SK-N-SH treated with all-trans-retinoic acid at 6 μM for 48 hours (cell line): ENCODE measurements around the gene ITIH2.
A peak's percentile ranks its signal among the peaks of the same experiment; 100 is the strongest.

ENCODE experiments used
- ATAC-seq: fragments of 200-7000 bp; cut with Tn5 transposase; 3 replicates; pipeline ENCODE4 v1.9.1; 2020; ENCODE audit warnings: mild to moderate bottlenecking, moderate library complexity
- ARNTL ChIP-seq: fragments of 450-650 bp; formaldehyde crosslinking; IDR thresholded peaks from 2 replicates; pipeline ENCODE4 v1.5.0; 2020; ENCODE audit warnings: low read depth, mild to moderate bottlenecking, moderate library complexity, borderline replicate concordance
- BACH2 ChIP-seq: fragments of 250-450 bp; sonication (Bioruptor Pico); IDR thresholded peaks from 2 replicates; pipeline ENCODE4 v1.9.0; 2021; ENCODE audit warnings: mild to moderate bottlenecking, borderline replicate concordance
- CSDC2 ChIP-seq: fragments of 250-450 bp; sonication (Bioruptor Pico); IDR thresholded peaks from 2 replicates; pipeline ENCODE4 v1.5.0; 2020; ENCODE audit warnings: mild to moderate bottlenecking, moderate library complexity
- ESRRG ChIP-seq: fragments of 250-450 bp; sonication (Bioruptor Pico); IDR thresholded peaks from 2 replicates; pipeline ENCODE4 v1.6.1; 2021; ENCODE audit warnings: mild to moderate bottlenecking
- GLIS3 ChIP-seq: fragments of 250-450 bp; sonication (Bioruptor Pico); IDR thresholded peaks from 2 replicates; pipeline ENCODE4 v1.5.0; 2020; ENCODE audit warnings: mild to moderate bottlenecking, moderate library complexity
- ISL1 ChIP-seq: fragments of 250-450 bp; sonication (Bioruptor Pico); IDR thresholded peaks from 2 replicates; pipeline ENCODE4 v2.1.2; 2022; ENCODE audit warnings: mild to moderate bottlenecking, moderate library complexity
- OSR1 ChIP-seq: fragments of 250-450 bp; sonication (Bioruptor Pico); IDR thresholded peaks from 2 replicates; pipeline ENCODE4 v1.8.0; 2022; ENCODE audit warnings: moderate library complexity, mild to moderate bottlenecking, inconsistent platforms
- PATZ1 ChIP-seq: fragments of 250-450 bp; sonication (Bioruptor Pico); IDR thresholded peaks from 2 replicates; pipeline ENCODE4 v1.8.0; 2020; ENCODE audit warnings: mild to moderate bottlenecking, moderate library complexity, borderline replicate concordance
- PPARA ChIP-seq: fragments of 250-450 bp; sonication (Bioruptor Pico); IDR thresholded peaks from 2 replicates; pipeline ENCODE4 v1.5.0; 2020; ENCODE audit warnings: mild to moderate bottlenecking, borderline replicate concordance
- RARB ChIP-seq: fragments of 250-450 bp; sonication (Bioruptor Pico); IDR thresholded peaks from 2 replicates; pipeline ENCODE4 v1.8.0; 2021; ENCODE audit warnings: mild to moderate bottlenecking, moderate library complexity
- SNAI2 ChIP-seq: fragments of 250-450 bp; sonication (Bioruptor Pico); IDR thresholded peaks from 2 replicates; pipeline ENCODE4 v1.5.0; 2020; ENCODE audit warnings: mild to moderate bottlenecking, moderate library complexity
- TCF4 ChIP-seq: fragments of 250-450 bp; sonication (Bioruptor Pico); IDR thresholded peaks from 2 replicates; pipeline ENCODE4 v1.8.0; 2021; ENCODE audit warnings: mild to moderate bottlenecking, moderate library complexity, borderline replicate concordance
- TOX ChIP-seq: fragments of 250-450 bp; sonication (Bioruptor Pico); IDR thresholded peaks from 2 replicates; pipeline ENCODE4 v1.8.0; 2021; ENCODE audit warnings: mild to moderate bottlenecking, moderate library complexity, borderline replicate concordance
- ZFP3 ChIP-seq: fragments of 250-450 bp; sonication (Bioruptor Pico); IDR thresholded peaks from 2 replicates; pipeline ENCODE4 v1.5.0; 2020; ENCODE audit warnings: mild to moderate bottlenecking, moderate library complexity
- ZFP30 ChIP-seq: fragments of 450-650 bp; formaldehyde crosslinking; IDR thresholded peaks from 2 replicates; pipeline ENCODE4 v1.5.0; 2022; ENCODE audit warnings: mild to moderate bottlenecking, moderate library complexity
- ZNF565 ChIP-seq: fragments of 450-650 bp; formaldehyde crosslinking; conservative IDR thresholded peaks from 2 replicates; pipeline ENCODE4 v1.5.0; 2020; ENCODE audit warnings: low read depth, mild to moderate bottlenecking, moderate library complexity
- ZNF70 ChIP-seq: fragments of 450-650 bp; formaldehyde crosslinking; IDR thresholded peaks from 2 replicates; pipeline ENCODE4 v1.5.0; 2020; ENCODE audit warnings: mild to moderate bottlenecking, moderate library complexity
- ZNF8 ChIP-seq: fragments of 450-650 bp; formaldehyde crosslinking; IDR thresholded peaks from 2 replicates; pipeline ENCODE4 v1.5.0; 2020; ENCODE audit warnings: mild to moderate bottlenecking, moderate library complexity
- TF ChIP-seq, protein P1 (sequence below): fragments of 250-450 bp; sonication (Bioruptor Pico); IDR thresholded peaks from 2 replicates; pipeline ENCODE4 v1.8.0; 2021; ENCODE audit warnings: low read depth, mild to moderate bottlenecking, moderate library complexity, borderline replicate concordance

The ITIH2 gene

GRCh38 chr10:7788639-7789286 lies 85.6 kb downstream of the ITIH2 start:
- ATAC-seq: peak; percentile 38
- TF ChIP-seq RARB: no peak
- no peak for TF ChIP-seq ZNF8 (CRISPR knock-in tag)
- no peak for TF ChIP-seq ZFP30
- TF ChIP-seq ARNTL (CRISPR knock-in tag): no peak
- TF ChIP-seq PATZ1 (CRISPR knock-in tag): no peak
- TF ChIP-seq, protein P1, sequence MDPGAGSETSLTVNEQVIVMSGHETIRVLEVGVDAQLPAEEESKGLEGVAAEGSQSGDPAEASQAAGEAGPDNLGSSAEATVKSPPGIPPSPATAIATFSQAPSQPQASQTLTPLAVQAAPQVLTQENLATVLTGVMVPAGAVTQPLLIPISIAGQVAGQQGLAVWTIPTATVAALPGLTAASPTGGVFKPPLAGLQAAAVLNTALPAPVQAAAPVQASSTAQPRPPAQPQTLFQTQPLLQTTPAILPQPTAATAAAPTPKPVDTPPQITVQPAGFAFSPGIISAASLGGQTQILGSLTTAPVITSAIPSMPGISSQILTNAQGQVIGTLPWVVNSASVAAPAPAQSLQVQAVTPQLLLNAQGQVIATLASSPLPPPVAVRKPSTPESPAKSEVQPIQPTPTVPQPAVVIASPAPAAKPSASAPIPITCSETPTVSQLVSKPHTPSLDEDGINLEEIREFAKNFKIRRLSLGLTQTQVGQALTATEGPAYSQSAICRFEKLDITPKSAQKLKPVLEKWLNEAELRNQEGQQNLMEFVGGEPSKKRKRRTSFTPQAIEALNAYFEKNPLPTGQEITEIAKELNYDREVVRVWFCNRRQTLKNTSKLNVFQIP: no peak

DNA sequence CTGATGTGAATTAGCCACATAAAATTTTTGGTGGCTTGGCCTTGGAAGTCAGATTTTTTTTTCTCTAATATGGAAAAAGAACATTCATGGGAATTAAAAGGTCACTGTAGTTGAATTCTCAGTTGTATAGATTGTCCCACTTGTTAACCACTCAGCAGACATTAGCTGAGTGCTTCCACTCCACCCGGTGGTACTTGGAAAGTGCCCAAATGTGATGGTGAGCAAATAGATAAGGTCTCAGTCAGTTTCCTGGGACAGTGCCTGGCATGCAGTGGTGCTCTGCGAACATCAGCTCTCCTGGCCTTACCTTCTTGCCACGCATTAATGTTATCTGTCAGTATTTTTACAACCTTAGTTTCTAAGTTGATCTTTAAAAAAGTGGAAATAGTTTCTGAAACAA lies 86.3 kb downstream of the ITIH2 start:
- TF ChIP-seq RARB: no peak
- TF ChIP-seq ISL1 (CRISPR knock-in tag): peak; percentile 20; the same call in 1 of the 2 replicates

GRCh38 chr10:7792541-7792940 lies 89.4 kb downstream of the ITIH2 start:
- TF ChIP-seq ZFP3 (CRISPR knock-in tag) (0 out of 2 replicates have a peak, but pooled peaks have one; percentile 54), SNAI2 (CRISPR knock-in tag) (no peak), ISL1 (CRISPR knock-in tag) (peak; percentile 55; the same call in 1 of the 2 replicates)
- ATAC-seq: no peak

More for the DNA sequence above, 86.3 kb downstream of the ITIH2 start:
- no peak for ATAC-seq

DNA sequence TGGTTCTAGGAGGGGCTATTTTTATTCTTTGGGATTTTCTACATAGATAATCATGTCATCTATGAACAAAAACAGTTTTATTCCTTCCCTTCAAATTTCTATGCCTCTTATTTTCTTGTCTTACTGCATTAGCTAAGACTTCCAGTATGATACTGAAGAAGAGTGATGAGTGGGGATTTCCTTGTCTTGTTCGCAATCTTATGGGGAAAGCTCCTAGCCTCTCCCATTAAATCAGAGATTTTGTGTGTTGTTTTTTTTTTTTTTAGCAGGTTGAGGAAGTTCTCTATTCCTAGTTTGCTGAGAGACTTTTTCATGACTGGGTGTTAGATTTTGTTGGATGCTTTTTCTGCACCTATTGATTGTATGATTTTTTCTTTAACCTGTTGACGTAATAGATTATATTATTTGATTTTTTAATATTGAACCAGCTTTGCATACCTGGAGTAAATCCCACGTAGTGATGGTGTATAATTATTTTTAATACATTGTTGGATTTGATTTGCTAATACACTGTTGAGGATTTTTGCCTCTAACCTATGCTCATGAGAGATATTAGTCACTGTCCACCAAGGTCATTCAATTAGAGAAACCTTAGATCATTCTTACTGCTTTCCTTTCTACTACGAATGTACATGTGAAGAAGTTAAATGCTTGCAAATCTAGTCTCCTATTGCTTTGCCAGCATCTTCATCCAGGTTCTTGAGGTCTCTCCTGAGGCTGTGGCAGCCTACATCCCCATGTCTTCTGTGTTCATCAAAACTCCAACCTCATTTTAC lies 91.3 kb downstream of the ITIH2 start:
- TF ChIP-seq ZFP3 (CRISPR knock-in tag) (no peak), ISL1 (CRISPR knock-in tag) (no peak), ZNF70 (CRISPR knock-in tag) (no peak), ARNTL (CRISPR knock-in tag) (no peak), CSDC2 (CRISPR knock-in tag) (no peak), TCF4 (no peak), SNAI2 (CRISPR knock-in tag) (no peak), ZNF565 (no peak), PPARA (no peak), ZFP30 (no peak), TOX (CRISPR knock-in tag) (no peak), GLIS3 (CRISPR knock-in tag) (no peak), OSR1 (CRISPR knock-in tag) (no peak)
- TF ChIP-seq, protein P1: no peak
- no peak for ATAC-seq

DNA sequence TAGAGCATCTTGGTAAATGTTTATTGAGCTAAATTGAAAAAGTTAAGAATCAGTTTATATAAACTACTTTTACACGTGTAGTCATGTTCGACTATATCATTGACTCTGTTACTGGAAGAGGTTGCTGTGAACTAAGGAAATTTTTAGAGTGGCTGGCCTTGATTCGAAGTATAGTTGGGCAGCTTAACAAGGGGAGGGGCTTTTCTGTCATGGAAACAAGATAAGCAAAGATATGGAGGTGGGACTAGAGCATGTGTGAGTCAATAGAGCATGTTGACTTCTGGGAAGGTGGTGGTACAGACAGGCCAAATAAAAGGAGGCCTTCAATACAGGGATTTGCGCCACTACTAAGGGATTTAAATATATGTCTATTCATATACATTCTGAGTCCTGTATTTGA lies 92.5 kb downstream of the ITIH2 start:
- no peak for ATAC-seq
- TF ChIP-seq CSDC2 (CRISPR knock-in tag): no peak
- TF ChIP-seq ZNF8 (CRISPR knock-in tag): no peak
- no peak for TF ChIP-seq BACH2
- no peak for TF ChIP-seq PATZ1 (CRISPR knock-in tag)
- TF ChIP-seq TCF4: no peak
- TF ChIP-seq ISL1 (CRISPR knock-in tag): no peak
- no peak for TF ChIP-seq ESRRG (CRISPR knock-in tag)
